ENCODE data around the gene MBD5.

Gene MBD5

DNA sequence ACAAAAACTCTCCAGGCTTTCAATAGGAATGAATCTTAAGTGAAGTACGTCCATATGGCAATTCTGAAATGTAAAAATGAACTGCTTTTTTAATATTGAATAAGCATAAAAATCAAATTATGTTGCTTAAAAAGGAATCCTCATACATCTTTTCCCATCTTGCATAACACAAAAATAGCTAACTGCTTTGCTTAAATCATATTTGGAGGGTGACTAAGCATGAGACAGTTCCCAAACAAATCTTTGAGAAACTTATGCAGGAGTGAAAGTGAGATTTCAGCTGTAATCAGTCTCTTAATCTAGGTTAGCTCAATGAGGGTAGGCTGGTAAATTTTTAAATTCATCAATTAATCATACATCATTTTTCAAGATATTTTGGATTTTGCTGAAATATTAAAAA is 111.5 kb downstream of the MBD5 start:
- no peak for DNase-seq

DNA sequence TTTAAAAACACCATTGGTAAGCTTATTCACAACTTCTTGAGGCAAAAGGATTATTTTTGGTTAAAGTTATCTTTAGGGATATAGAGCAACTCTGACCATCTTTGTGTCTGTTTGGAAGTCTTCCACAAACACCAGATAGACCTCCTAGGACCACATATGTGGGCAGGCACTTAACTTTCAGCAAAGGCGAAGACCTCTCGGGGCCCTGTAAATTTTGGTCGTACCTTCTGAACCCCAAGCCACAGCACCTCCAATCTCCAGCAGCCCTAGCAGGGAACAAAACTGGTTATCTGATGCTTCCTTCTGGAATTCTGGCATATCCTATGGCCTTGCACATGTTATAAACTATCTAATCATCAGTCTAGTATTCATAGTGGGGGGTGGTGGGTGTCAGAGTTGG is 114.8 kb downstream of the MBD5 start:
- no peak for DNase-seq

DNA sequence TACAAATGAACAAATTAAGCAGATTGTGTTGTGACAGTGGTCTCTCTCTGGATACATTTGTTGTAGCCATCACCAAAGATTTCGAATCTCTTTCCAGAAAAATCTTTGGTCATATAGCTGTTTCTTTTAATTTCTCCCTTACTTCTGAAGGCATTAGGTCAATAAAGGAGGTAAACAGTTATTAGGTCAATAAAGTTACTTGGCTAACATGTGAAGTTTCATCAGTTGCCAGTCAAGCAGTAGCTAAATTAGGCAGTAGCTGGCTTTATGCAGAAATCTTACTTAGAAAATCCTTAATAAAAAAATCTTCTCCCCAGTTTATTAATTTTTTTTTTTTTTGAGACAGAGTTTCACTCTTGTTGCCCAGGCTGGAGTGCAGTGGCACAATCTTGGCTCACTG is 115.5 kb downstream of the MBD5 start:
- no peak for DNase-seq

DNA sequence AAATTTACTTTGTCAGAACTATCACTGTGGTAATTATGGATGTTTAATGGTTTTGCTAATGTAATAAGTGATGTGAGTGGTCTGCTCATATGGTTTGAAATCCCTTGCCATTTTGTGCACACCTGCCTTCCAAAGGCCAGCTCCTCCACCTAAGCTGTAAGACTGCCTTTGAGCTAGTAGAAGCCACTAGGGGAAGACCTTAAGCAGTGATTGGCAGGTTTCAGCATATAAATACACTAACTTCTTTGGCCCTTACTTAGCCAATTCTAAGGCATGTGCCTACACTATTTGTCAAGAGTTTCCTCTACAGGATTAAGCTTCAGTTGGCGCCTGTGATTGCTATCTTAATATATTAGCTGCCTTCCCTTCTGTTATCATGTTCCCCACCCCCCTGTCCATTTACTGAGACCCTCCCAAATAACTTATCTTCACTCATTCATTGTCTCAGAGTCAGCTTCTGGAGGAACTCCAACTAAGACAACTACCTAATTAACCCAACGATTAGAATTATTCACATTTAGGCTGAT is 141.1 kb downstream of the MBD5 start:
- no peak for DNase-seq

DNA sequence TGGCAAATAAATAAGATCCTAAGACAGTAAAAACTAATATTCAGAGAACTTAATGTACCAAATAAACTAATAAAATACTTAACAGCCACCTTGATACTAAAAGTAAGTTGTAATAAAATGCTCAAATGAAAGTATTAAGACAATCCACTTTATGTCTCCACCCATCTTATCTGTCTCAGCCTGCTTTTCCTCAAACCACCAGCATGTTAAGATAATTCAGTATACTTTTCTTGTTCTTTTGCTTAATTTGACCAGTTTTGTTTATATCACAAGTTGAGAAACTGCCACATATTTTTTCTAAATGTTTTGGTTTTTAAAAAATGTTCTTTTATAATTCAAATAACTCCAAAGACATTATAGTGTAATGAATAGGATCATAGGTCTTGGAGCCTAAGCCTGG is 142.0 kb downstream of the MBD5 start:
- no peak for DNase-seq

DNA sequence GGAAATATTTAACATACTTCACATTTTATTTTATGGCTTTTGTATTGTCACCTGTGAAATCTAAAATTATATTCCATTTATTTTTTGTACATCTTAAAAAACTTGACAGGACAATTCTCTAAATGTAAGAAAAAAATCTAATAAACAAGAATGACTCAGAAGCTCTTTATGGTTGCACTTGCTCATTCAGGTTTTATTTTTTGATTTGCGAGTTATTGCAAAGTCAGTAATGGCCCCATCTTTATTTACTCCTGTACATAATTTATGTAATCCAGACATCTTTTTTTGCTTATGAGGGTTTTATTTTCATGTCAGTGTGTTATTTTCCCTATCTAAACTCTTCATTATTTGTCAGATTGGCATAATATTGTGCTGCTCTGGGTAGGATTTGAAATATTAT is 145.1 kb downstream of the MBD5 start:
- no peak for DNase-seq

DNA sequence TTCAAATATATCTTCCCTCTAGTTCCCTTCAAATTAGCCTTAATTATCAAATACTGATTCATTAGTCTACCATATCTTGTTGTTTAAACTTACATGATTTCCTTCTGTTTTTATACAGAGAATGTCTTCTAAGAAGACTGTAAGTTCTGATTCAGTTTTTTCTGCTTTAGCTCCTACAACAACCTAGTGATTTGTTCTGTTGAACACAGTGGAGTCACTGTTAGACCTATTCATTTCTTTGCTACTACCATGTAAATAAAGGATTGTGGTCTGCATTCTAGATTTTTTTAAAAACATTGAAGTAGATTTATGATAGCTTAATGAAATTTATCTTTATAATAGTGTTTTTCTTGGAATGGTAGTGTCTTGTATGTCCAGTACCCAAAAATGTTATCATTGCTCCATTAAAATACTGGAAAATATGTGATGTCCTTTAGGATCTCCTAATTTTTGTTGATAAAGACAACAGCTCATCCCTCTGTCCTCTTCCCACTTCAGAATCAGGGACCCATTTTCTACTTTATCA is 146.4 kb downstream of the MBD5 start:
- no peak for DNase-seq

DNA sequence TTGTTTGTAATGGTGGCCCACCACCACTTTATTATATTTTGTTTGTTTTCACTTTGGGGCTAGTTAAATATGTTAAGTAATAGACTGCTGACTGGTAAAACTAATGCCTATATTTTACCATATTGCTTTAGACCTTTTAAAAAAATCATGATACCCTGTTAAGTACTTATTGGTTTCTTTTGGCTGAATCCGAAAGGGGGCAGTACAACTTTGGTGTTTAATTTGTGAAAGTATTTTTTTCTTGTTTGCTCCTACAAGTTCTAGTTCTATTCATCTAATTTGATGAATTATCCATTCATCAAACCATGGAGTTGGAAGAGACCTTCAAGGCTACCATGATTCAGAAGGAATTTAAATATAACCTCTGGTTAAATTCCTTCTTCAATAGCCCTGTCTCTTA is 147.0 kb downstream of the MBD5 start:
- DNase-seq, result no peak

DNA sequence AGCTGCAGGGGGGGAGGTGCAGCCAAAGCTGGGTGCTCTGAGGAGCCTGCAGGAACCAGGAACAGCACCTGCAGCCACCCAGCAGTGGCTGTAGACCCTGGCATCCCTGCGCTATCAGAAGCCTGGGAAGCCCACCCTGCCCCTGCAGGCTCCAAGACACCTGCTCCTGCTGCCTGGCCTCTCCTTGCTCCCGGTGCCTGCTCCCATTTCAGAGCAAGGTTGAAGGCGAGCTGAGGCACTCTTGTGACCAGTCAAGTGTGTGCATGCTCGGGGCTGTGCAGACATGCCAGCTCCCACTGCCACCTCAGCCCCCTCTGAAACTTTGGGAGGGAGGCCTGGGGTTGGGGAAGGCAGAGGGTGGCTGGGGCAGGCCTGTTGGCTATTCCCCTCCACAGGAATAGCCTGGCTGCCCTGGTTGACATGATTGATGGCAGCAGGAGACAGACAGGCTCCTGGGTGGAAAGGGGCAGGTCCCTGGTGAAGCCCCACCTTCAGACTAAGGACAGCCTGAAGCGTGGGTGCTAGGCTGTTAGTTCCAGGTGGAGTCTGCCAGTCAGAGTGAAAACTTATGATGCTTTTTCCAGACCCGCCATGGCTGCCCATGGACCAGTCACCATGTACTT is 151.4 kb downstream of the MBD5 start:
- DNase-seq, result no peak

DNA sequence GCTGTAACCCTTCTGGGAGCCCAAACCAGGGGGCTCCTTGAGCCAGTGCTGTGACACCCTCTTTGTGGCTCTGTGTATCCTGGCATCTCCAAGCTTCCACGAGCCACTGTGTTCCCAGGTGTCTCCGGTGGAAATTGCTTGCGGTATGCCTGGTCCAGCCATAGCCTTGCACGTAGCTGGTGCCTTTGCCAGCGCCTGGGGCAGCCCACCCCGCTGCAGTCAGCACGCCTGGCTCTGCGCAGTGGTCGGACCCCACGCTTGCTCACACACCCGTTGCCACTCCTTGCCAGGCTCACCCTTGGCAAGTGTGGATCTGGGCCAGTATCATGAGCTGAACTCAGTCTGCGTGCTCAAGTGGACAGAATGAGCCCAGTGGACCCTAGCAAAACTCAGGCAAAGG is 152.3 kb downstream of the MBD5 start:
- no peak for DNase-seq

DNA sequence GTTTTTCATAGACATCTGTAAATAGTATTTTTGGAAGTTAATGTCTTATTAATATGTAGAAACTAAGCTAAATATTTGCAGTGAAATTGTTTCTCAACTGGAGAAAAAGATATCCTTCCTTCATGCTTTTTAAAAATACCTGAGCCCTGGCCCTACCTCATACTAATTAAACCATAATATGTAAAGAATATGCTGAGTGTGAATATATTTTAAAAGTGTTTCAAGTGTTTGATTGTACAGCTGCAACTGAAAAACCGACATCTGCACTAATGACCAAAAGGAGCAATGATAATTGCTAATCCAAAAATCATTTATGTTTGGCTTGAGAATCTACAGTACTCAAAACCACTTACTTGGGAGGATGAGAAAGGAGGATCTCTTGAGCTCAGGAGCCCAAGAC is 156.7 kb downstream of the MBD5 start:
- DNase-seq, result no peak

DNA sequence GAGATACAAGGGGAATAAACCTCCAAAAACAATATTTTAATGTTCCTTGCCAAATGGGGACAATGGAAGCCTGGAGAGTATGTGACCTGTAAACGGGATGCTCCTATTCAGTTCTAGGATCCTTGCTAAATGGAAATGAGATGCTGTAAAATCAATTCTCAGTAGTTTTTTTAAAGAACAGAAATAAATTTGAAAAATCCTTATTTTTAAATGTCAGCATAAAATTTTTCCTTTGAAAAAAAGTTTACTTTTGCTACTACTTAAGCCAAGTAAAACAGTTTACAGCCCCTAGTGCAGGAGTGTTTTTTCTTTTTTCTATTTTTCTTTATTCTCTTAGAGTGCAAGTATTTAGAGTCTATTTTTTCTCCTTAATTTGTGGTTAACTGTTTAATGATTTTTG is 158.8 kb downstream of the MBD5 start:
- no peak for DNase-seq

DNA sequence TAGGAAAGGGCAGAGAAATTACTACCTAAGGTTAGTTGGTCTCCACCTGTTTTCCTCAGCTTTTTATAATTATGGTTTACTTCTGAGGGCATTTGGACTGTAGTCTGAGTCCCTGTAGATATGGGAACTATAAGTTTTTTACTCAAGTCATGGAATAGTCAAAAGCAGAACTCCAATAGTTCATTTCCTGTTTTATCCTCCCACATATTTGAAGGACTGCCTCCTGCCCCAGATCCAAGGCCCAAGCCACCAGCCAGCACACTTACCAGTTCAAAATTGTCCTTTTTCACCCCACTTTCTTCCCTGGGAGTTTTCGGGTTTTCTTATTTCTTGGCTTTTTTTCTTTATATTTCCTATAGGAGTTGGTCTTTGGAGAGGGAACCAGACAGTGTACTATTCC is 164.1 kb downstream of the MBD5 start:
- no peak for DNase-seq

DNA sequence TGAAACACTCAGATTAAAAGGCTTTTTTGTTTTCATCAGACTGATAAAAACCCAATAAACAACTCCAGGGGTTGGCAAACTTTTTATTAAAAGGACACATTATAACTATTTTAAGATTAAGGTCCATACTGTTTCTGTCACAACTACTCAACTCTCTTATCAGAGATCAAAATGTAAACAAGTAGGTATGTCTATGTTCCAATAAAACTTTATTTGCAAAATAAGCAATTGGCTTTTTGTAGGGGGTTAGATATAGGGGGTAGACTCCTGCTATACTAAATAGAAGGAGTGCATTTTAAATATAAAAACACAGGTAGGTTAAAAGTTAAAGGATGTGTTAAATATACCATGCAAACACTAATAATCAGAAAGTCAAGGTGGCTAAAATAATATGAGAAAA is 174.0 kb downstream of the MBD5 start:
- DNase-seq, result no peak

DNA sequence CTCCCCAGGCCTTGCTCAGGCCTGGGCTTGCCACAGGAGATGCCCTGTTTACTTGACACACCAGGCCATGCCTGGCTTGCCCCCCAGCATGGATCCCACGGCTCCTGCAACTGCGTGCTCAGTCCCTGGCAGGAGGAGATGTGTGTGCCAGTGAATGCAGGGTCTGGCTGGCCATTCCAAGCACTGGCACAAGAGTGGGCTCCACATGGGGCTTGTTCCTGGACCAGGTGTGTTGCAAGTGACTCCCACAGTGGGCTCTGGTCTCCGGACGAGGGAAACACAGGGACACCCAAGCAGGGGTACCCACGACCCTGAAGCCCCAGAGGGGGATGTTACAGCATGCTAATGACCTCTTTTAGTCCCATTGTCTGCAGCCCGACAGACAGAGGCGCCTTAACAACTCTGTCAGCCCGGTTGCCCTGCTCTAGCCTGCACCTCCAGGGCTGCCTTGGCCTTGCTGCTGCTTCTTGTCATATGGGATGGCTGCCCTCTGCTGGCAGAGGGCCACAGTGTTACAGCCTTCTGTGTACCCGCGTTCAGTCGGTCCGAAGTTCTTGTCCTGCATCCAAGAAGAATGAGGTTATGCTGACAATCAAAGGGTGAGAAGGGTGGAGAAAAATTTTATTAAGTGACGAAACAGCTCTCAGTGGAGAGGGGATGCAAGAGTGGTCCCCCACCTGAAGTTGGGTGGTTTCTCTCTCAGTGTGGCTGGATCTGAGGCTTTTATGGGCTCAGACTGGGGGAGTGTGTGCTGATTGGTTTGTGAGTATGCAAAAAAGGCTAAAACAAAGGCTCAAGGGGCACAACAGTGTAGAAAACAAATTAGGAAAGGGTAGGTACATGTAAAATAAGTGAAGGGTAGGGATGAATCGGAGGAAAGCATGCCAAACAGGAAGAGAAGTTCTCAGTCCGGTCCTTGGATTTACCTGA is 180.4 kb downstream of the MBD5 start:
- no peak for DNase-seq

DNA sequence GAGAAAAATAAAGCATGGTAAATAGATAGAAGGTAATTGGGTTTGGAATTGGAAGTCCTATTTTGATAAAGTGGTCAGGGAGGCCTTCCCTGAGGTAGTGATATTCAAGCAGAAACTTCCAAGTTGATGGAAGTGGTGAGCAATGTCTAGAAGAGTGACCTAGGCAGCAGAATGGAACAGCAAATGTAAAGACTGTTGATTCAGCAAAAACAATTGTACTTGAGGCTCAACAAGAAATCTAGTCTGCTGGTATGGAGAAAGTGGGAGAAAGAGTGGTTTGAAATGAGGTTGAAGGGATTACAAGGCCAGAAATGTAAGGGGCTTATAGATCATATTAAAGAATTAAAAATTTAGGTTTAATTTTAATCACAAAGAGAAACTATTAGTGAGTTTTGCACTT is 181.3 kb downstream of the MBD5 start:
- no peak for DNase-seq

DNA sequence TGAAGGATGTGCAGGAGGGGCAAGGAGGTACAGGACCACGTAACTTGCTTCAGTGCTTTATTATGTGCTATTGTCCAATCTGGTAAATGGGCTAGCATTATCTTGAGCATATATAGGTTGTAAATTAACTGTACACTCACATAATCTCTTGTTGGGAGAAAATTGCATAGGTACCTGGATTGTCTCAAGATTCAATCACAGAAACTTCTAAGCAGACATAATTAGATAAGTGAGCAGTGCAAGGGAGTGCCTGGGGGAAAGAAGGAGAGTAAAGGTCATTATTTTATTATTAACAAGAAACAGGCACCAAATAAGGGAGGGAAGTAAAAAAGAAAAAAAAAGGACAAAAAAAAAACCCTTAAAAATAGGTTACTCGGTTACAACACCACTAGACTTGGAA is 186.2 kb downstream of the MBD5 start:
- no peak for DNase-seq

DNA sequence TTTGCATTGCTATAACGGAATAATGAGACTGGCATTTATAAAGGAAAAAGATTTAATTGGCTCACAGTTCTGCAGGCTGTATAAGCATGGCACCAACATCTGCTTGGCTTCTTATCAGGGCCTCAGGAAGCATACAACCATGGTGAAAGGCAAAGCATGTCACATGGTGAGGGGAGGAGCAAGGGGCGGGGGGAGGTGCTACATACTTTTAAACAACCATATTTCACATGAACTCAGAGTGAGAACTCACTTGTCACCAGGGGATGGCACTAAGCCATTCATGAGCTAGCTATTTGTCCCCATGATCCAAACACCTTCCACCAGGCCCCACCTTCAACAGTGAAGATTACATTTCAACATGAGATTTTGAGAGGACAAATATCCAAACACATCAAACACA is 188.7 kb downstream of the MBD5 start:
- DNase-seq, result no peak

DNA sequence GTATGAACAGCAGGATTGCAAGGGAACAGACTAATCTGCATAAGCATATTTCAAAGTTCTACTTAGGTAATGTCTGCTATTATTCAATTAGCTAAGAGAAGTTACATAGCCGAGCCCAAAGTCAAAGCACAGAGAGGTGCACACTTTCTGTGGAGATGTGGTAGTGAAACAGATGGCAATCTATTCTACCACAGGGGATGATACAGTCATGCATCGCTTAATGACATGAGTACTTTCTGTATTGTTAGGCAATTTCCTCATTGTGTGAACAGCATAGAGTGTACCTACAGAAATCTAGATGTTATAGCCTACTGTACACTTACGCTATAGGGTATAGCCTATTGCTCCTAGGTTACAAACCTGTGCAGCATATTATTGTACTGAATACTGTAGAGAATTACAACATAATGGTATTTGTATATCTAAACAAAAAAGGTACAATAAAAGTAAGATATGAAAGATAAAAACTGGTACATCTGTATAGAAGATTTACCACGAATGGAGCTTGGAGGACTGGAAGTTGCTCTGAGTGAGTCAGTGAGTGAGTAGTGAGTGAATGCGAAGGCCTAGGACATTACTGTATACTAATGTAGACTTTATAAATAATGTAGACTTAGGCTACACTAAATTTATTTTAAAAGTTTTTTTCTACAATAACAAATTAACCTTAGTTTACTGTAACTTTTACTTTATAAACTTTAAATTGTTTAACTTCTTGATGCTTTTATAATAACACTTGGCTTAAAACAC is 197.6 kb downstream of the MBD5 start:
- no peak for DNase-seq

DNA sequence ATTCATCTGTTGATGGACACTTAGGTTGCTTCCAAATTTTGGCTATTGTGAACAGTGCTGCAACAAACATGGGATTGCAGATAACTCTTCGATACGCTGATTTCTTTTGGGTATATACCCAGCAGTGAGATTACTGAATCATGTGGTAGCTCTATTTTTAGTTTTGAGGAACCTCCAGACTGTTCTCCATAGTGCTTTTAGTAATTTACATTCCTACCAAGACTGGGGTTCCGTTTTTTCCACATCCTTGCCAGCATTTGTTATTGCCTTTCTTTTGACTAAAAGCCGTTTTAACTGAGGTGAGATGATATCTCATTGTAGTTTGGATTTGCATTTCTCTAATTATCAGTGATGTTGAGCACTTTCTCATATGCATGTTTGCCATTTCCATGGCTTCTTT is 200.3 kb downstream of the MBD5 start:
- DNase-seq, result no peak

DNA sequence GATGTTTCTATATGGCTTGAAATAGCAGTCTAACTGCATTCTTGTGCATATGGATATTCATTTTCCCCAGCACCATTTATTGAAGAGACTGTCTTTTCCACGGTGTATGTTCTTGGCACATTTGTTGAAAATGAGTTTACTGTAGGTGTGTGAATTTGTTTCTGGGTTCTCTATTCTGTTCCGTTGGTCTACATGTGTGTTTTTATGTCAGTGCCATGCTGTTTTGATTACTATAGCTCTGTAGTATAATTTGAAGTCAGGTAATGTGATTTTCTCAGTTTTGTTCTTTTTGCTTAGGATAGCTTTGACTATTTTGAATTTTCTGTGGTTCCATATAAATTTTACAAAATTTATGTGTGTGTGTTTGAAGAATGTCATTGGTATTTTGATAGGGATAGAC is 201.0 kb downstream of the MBD5 start:
- no peak for DNase-seq

DNA sequence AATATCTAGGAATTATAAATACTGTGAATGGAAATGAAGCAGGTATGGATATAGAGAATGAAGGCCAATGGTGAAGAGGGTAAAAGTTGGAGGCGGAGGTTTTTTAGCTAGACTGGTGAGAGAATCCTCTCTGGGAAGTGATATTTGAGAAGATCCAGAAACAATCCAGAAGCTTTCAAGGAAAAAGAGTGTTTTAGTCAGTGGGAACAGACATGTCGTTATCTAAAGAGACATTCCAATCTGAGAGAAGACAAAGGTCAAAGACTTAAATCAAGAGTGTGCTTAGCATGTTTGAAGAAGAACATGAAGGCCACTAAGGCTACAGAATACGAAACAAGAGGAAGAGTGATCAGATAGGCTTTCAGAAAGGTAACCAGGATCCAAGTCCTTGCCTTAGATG is 211.0 kb downstream of the MBD5 start:
- no peak for DNase-seq

DNA sequence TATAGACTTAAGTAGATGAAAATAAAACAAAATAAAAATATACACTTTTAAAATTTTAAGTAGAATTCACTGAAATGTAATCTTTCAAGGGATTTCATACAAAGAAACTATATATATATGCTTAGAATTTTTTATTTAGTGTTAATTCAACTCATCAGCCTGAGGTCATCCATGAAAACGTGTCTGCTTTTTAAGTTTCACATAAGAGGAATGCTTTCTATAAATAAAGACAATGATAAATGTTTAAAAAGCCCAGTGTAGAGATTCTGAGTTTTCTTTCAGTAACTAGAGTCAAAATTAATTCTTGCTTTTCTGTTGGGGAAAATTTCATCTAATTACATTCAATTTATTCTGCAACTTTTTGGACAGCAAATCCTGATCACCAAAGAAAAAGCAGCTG is 213.3 kb downstream of the MBD5 start:
- DNase-seq, result no peak
